Right atrium auricular region (tissue), 2 donors: ENCODE measurements around the gene OSBPL3. TPM values are rescaled to one million over a fixed set of nuclear protein-coding genes. Genes with fewer than 3 reads are reported as not detected.

ENCODE experiments used
- DNase-seq: peaks from one replicate; pipeline ENCODE4 v3.0.0-alpha.2; 2019; ENCODE audit warnings: low spot score
- H3K27ac ChIP-seq, 2 donors: fragments of 200-600 bp; sonication (generic); 1 replicate in 1 of 2; 2 replicates in 1 of 2; pipeline ENCODE4 v1.5.1; 2016 to 2019
- H3K27me3 ChIP-seq, 2 donors: fragments of 200-600 bp; sonication (generic); one replicate each; pipeline versions ENCODE4 v1.5.1 to v1.6.0; 2017 to 2019
- H3K36me3 ChIP-seq: fragments of 200-600 bp; sonication (generic); one replicate; pipeline ENCODE4 v1.5.1; 2016
- H3K4me1 ChIP-seq, 2 donors: fragments of 200-600 bp; sonication (generic); one replicate each; pipeline versions ENCODE4 v1.5.1 to v1.6.0; 2017 to 2019
- H3K4me3 ChIP-seq, 2 donors: fragments of 200-600 bp; sonication (generic); 1 replicate in 1 of 2; 2 replicates in 1 of 2; pipeline ENCODE4 v1.5.1; 2017 to 2019; ENCODE audit warnings: mild to moderate bottlenecking in 1 of 2, moderate library complexity in 1 of 2
- H3K9me3 ChIP-seq, 2 donors: fragments of 200-600 bp; sonication (generic); one replicate each; pipeline ENCODE4 v1.5.1; 2019
- total RNA-seq, 2 donors: library from RNA; depleted of rRNA; stranded (reverse); fragments of >200 nt; gene quantifications; one replicate each; pipeline ENCODE4 v1.1.0, GENCODE V29; 2016
- TF ChIP-seq, protein P1 (sequence below), 2 donors: fragments of 200-600 bp; sonication (generic); IDR thresholded peaks; one replicate each; pipeline ENCODE4 v1.5.1; 2019; ENCODE audit warnings: antibody characterized with exemption in 2 of 2

OSBPL3 gene
- total RNA-seq, 2 donors from 2014 or later = 4.8 to 6.7 TPM

DNA sequence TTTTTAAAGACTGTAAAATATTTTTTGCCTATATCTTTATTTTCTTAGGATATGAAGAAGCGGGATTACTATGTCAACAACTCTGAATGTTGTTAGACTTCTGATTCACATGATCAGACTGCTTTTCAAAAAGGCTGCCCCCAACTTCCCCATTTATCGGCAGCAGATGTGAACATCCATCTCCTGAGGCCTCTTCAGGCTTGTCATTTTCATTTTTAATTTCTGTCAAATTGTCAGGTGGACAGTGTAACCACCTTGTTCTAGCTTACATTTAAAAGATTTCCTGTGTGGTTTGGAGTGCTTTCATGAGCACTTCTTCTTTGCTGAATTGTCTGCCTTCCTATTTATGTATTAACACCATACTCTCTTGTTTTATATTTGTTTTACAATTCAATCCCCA is 143.9 kb downstream of the OSBPL3 start:
- no peak for DNase-seq
- Histone ChIP-seq H3K27ac (no peak overlapping the region), H3K4me3 (no peak overlapping the region), H3K9me3 (no peaks in the 10 kb centered on the region), H3K27me3 (no peaks in the 10 kb centered on the region), H3K4me1 (no peaks in the 10 kb centered on the region), H3K36me3 (no peaks in the 10 kb centered on the region)
- TF ChIP-seq, protein P1, sequence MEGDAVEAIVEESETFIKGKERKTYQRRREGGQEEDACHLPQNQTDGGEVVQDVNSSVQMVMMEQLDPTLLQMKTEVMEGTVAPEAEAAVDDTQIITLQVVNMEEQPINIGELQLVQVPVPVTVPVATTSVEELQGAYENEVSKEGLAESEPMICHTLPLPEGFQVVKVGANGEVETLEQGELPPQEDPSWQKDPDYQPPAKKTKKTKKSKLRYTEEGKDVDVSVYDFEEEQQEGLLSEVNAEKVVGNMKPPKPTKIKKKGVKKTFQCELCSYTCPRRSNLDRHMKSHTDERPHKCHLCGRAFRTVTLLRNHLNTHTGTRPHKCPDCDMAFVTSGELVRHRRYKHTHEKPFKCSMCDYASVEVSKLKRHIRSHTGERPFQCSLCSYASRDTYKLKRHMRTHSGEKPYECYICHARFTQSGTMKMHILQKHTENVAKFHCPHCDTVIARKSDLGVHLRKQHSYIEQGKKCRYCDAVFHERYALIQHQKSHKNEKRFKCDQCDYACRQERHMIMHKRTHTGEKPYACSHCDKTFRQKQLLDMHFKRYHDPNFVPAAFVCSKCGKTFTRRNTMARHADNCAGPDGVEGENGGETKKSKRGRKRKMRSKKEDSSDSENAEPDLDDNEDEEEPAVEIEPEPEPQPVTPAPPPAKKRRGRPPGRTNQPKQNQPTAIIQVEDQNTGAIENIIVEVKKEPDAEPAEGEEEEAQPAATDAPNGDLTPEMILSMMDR (IDR thresholded peaks at IDR 0.05) = no peak

DNA sequence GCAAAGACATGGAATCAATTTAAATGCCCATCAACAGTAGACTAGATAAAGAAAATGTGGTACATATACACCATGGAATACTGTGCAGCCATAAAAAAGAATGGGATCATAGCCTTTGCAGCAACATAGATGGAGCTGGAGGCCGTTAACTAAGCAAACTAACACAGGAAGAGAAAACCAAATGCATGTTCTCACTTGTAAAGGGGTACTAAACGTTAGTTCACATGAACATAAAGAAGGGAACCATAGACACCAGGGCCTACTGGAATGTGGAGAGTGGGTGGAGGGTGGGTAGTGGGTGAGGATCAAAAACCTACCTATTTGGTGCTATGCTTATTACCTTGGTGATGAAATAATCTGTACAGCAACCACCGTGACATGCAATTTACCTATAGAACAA is 144.3 kb downstream of the OSBPL3 start:
- Histone ChIP-seq H3K4me1 (no peaks in the 10 kb centered on the region), H3K27ac (no peak overlapping the region)
- TF ChIP-seq, protein P1 (IDR thresholded peaks at IDR 0.05) = no peak

DNA sequence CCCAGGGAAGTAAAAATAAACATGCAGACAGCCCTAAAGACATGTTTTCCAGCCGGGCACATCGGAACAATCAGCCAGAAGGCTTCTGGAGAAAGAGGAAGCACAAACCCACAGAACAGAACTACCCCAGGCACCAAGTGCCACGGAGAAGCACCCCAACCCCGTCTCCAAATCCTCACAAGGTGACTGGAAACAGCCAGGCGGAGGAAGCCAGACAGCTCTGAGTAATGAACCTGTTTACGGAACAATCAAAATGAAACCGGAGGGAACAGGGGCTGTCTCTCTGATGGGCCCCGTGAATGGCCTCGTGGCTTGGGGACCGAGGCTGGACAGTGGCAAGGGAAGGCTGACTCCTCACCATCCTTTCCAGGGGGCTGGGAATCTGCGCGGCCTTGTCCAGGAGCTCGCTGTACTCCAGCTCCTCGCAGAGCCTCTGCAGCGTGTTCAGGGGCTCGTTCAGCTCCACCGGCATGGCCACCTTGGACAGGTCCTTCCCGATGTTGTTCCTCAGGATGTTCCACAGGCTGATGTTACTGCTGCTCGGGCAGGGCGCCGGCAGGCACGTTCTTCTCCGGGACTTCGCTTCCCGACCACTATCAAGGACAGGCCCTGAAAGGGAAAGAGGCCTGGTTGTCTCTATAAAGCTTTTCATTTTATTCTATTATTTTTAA is 145.7 kb downstream of the OSBPL3 start:
- TF ChIP-seq, protein P1 (IDR thresholded peaks at IDR 0.05) = no peak
- H3K4me1 ChIP-seq = peaks cover 0 to 5% of the 10 kb centered on the region in 2 donors
- no peak overlapping the region for H3K27ac ChIP-seq
- no peak for DNase-seq
- H3K36me3 ChIP-seq = no peaks in the 10 kb centered on the region
- no peaks in the 10 kb centered on the region for H3K9me3 ChIP-seq
- no peak overlapping the region for H3K4me3 ChIP-seq
- no peaks in the 10 kb centered on the region for H3K27me3 ChIP-seq

More for the DNA sequence above, 144.3 kb downstream of the OSBPL3 start:
- Histone ChIP-seq H3K4me3 (no peak overlapping the region), H3K36me3 (no peaks in the 10 kb centered on the region), H3K9me3 (no peaks in the 10 kb centered on the region), H3K27me3 (no peaks in the 10 kb centered on the region)
- DNase-seq = no peak

DNA sequence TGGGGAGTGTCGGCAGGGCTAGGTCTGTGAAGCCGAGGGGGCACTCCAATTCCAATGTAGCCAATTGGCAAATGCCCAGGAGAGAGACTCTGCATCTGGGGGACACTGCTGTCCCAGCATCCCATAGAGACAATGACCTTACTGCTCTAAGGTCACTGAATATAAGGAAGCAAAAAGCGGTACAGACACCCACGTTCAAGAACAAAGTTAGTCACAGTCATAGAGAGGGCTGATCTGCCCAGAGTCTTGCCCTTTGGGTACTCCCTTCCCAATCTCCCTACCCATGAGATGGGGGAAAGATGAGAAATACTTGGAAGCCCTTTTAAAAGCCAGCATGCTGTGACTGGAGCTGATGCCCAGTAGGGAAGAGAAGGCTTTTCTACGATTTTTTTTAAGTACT is 146.4 kb downstream of the OSBPL3 start:
- H3K27me3 ChIP-seq = no peaks in the 10 kb centered on the region
- H3K4me3 ChIP-seq = no peak overlapping the region
- peaks cover 0 to 12% of the 10 kb centered on the region in 2 donors for H3K4me1 ChIP-seq
- H3K9me3 ChIP-seq = no peaks in the 10 kb centered on the region
- DNase-seq = no peak
- no peak overlapping the region for H3K27ac ChIP-seq
- TF ChIP-seq, protein P1 (IDR thresholded peaks at IDR 0.05) = no peak
- H3K36me3 ChIP-seq = no peaks in the 10 kb centered on the region

DNA sequence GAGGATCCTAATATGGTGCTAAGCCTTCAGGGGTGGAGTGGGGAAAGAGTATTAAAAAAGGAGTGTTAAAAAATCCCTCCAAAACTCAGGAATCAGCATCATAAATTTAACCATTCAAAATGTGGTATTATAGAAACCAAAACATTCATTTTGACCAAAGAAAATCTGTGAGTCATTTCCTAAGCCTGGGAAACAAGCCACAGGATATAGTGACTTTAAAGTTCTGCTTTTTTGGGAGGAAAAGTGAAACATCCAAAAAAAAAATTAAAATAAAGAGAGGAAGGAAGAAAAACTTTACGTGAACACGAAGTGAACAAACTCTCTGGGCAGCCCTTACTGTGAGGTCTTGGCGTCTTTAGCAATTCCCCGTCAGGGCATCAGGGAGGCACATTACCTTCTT is 148.7 kb downstream of the OSBPL3 start:
- TF ChIP-seq, protein P1 (IDR thresholded peaks at IDR 0.05) = no peak
- no peaks in the 10 kb centered on the region for H3K9me3 ChIP-seq
- no peak overlapping the region for H3K4me3 ChIP-seq
- H3K27me3 ChIP-seq = no peaks in the 10 kb centered on the region
- no peaks in the 10 kb centered on the region for H3K36me3 ChIP-seq
- H3K4me1 ChIP-seq = peaks cover 0 to 27% of the 10 kb centered on the region in 2 donors
- no peak for DNase-seq
- H3K27ac ChIP-seq = no peak overlapping the region
